ENCODE measurements around the gene HSPB3.
"Not testable (repeated sequence)": the region's sequence is repeated elsewhere in the genome, so short reads cannot be mapped to it uniquely, and the experiment has no call there.

The HSPB3 gene

DNA sequence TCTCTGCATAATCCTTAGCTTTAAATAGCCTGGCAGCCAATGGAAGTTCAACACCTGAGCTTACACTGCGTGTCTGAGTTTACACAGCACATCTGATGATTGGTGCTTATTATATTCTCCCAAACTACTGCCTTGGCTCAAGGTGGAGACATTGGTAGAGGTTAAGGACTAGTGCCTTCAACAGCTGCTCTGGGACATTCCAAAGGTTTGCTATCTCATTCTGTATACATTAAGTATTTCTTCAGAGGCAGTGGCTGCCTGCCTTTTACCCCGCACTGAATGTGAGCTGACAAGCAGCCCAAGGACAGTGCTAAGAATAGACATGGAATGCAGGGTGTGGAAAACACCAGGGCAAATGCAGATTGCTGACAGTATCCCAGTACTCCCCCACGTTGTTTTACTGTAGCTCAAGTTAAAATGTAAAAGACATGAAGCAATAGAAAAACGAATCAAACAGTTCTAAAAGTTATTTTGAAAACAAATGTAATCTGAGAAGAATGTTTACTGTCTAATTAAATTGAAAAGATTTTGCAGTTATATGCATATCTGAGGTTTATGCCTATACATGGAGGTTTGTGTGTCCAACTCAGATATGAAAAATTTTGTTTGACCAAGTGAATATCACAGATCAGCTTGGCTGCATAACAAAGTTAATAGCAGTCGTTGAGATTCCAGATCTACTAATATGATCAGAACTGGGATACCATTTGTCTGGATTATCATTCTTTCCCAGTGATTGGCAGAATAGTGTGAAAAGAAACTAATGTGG is 1.8 kb downstream of the HSPB3 start:
- DNase-seq (ENCODE audit: low read depth, low spot score), result no peak

DNA sequence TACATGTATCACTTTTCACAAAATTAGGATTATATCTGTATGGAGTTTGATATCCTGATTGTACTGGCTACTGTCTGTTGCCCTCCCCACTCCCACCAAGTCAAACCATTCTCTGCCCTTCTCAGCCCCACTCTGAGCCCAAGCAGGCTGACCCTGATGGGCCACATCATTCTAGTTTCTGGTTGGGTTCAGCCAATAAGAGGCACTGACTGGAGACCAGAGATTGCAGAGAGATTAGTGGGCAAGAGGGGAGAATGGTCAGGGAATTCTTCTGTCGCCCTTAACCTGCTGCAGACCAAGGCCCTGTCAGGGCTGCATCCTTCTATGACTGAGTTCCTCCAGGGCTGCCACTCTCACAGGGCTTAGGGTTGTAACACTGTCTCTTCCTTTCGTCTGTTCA is 2.7 kb downstream of the HSPB3 start:
- no peak for DNase-seq (ENCODE audit: low read depth, low spot score)

DNA sequence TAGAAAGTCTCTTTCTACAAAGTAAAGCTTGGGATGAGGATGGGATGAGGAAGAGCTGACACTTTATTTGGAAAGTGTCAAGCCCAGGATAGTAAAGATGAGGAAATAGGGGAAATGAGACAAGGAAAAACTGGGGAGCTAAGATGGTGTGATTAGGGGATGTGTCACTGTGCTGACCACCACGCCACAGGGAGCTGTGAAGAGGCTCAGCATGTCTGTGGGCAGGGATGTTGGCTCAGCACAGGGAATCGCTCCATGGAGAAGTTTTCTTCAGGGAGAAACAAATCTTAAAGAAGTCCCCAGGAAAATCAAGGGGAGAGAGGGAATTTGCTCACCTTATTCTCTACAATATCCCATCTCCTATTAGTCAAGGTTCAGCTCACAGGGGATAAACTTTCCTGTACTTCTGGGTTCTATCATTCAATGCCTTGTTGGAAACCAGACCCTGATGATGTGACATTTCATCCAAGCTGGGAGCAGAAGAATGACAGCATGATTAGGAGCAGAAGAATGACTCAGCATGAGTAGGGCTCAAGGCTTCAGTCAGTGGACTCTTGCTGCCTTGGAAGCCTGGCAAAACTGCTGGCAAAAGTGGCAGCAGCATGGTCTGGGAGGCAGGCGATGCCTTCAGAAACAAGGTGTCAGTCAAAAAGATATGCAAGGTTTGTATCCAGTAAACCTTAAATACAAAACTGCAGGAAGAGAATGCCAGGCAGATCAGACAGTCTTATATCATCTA is 4.9 kb downstream of the HSPB3 start:
- DNase-seq (ENCODE audit: low read depth, low spot score), result no peak

DNA sequence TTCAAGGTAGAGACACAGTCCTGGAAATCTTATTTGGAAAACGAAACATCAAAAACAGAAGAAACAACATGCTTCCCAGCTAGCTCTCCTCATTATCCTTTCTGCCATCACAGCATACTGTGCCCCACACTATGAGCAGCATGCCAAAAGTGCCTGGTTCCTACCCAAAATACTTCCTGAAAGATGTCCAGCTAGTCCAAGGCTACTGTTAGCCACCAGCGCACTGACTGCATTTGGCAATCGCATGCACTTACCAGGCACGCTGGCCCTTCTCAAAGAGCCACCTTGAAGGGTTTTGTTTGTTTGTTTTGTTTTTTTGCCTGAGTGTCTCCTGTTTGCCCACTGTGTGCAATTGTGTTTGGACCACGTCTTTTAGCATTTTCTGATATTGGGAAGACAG is 6.8 kb downstream of the HSPB3 start:
- DNase-seq (ENCODE audit: low read depth, low spot score), result no peak

DNA sequence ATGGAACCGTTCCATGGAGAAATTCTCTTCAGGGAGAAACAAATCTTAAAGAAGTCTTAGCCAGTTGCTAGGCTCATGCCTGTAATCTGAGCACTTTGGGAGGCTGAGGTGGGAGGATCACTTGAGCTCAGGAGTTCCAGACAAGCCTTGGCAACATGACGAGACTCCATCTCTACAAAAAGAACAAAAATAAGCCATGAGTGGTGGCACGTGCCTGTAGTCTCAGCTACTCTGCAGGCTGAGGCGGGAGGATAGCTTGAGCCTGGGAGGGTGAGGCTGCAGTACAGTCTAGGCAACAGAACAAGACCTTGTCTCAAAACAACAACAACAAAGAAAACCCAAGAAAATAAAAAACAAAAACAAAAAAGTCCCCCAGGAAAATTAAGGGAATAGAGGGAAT is 8.2 kb downstream of the HSPB3 start:
- no peak for DNase-seq (ENCODE audit: low read depth, low spot score)

DNA sequence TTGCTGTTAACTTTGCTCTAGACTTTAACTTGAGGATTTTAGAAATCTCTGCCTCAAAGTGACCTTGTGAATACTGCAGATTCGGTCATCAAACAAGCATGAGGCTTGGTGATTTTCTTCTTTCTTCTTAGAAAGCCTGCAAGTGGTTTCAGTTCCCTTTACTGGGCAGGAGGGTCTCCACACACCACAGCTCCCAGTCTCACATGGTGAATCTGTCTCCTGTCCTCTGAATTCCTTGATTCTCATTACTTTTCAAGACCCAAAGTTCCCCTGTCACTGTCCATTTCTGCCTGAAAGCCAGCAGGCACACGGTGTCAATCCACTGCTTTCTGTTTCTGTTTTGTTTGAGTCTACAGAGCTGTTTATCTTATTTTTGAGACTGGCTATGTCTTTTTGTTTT is 14.1 kb downstream of the HSPB3 start:
- no peak for DNase-seq (ENCODE audit: low read depth, low spot score)

DNA sequence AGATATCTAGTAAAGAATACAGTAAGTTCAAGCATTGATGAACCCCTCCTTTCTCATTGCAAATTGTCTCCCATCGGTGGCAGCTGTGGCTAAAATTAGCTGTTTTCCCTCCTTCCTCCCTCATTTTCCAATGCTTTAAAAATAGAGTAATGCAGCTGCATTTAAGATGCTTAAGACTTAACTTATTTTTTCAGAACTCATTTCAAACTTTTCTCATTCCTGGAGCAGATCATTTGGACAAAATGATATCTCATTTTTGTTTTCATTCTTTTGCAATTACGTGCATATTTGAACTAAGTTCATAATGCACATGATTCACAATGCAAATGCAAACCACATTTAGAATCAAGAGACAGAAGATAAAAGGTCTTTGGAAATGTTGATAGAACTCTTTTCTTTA is 14.6 kb downstream of the HSPB3 start:
- no peak for DNase-seq (ENCODE audit: low read depth, low spot score)

DNA sequence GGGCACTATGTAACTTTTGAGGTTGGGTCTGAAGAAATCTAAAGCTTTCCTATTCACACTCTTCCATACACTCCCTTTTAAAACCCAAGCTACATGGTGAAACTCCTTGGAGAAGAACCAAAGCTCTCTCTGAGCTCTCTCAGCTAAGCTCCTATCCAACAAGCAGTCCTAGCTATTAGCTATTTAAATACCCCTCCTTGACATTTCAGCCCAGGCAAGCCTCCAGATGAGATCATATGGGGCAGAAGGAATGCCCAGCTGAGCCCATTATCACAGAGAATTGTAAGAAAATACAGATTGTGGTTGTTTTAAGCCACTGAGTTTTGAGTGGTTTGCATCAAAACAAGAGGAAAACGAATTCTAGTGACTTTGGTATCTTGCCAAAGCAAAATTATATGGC is 15.2 kb downstream of the HSPB3 start:
- no peak for DNase-seq (ENCODE audit: low read depth, low spot score)

DNA sequence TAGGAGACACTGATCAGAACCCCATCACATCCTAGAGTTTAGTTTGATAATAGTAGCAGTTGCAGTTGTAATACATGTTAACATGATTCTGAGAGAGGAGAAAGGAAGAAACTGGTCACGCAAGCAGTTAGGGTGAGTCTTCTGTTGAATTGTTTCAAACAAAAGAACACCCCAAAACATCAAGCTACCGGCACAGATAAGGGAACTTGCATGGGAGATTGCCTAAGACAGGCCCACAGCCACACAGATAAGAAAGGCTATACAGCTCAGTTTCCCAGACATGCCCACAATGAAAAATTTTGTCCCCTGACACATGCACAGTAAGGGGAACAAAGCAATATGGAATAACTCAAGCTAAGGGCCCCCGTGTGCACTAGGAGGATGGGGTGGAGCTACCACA is 15.9 kb downstream of the HSPB3 start:
- no peak for DNase-seq (ENCODE audit: low read depth, low spot score)

DNA sequence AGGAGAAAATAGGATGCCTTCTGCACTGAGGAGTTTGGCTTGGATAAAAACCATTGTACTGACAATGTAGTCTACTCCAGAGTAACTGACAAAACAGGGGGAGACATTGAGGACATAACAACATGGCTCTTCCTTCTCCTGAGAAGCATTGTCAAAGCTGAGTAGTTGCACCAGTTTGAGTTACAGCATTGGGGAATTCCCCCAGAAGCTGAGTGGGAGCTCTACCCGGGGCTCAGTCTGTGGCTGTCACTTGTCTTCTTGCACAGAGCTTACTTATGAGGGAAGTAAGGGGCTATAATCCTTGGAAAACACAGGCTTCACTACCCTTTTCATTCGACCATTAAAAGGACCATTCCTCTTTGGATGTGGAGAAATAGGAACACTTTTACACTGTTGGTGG is 21.2 kb downstream of the HSPB3 start:
- no peak for DNase-seq (ENCODE audit: low read depth, low spot score)

DNA sequence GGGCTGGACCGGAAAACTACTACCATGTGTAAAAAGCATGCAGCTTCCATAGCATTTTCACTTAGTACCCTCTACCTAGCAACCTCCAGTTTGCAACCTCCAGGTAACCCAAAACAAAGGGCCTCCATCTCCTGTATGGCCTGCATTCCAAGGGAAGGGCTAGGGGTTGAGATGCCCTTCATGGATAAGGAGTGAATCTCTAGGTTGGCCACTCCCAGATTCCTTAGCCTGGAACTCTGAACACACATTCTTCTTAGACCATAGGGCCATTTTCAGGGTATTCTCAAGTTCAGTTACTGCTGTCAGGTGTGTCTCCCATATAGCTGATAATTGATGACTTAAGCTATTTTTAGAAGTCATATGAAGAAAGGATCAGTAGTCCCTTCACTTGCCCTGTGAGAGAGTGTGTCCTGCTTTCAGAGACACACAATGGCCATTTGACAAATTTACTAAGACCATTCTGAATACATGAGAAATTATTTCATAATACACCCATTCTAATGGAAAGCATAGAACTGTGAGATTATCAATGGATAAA is 22.5 kb downstream of the HSPB3 start:
- DNase-seq (ENCODE audit: low read depth, low spot score), result no peak

DNA sequence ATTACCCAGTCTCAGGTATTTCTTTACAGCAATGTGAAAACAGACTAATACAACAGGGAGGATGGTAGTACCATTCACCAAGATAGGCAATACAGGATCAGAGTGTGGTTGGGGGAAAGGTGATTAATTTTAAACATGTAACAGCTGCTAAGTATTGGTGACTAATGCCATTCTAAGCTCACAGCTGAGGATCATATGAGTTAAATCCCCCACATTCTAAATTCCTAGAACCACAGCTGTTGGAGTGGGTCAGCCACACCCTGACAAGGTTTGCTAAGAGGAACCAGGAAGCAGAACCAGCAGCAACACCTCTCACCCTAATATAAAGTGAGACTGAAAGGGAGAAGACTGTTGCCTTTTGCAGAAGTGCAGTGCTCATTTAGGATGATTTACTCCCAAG is 24.8 kb downstream of the HSPB3 start:
- no peak for DNase-seq (ENCODE audit: low read depth, low spot score)

DNA sequence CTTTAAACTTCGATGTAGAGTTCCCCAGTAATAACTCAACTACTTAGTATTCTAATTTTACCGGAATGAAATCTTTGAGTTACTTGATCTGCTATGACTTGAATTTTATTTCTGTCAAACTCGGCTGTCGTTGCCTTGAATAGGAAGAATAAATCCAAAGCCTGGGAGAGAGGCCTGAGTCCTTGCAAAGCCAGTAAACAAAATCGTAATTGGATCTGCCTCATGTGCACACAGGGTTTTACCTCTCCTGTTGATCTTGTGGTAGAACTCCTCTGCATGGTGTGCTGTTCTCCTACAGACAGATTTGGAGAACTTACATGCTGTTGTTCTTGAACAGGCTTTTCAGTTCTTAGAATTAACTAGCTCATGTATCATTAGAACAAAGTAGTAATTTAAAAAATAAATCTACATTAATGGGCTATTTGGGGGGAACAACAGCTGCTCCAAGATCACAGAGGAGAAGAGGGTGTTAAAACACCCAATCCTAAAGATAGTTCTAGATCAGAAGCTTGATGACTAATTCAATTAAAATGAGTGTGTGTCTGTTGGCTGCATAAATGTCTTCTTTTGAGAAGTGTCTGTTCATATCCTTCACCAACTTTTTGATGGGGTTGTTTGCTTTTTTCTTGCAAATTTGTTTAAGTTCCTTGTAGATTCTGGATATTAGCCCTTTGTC is 28.9 kb downstream of the HSPB3 start:
- DNase-seq (ENCODE audit: low read depth, low spot score), result no peak

DNA sequence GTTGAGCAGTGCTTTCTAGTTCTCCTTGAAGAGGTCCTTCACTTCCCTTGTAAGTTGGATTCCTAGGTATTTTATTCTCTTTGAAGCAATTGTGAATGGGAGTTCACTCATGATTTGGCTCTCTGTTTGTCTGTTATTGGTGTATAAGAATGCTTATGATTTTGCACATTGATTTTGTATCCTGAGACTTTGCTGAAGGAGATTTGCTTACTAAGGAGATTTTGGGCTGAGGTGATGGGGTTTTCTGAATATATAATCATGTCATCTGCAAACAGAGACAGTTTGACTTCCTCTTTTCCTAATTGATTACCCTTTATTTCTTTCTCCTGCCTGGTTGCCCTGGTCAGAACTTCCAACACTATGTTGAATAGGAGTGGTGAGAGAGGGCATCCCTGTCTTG is 30.2 kb downstream of the HSPB3 start:
- not testable (repeated sequence) for DNase-seq (ENCODE audit: low read depth, low spot score)

DNA sequence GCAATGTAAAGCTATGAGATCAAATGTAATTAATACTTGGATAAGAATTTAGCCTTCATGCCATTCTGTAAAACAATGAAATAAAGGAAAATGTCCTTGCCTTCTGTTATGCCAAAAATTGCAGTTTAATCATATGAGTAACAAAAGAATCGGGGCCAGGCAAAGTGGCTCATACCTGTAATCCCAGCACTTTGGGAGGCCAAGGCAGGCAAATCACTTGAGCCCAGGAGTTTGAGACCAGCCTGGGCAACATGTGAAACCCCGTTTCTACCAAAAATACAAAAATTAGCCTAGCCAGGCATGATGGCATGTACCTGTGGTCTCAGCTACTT is 34.1 kb downstream of the HSPB3 start:
- DNase-seq (ENCODE audit: low read depth, low spot score), result not testable (repeated sequence)

DNA sequence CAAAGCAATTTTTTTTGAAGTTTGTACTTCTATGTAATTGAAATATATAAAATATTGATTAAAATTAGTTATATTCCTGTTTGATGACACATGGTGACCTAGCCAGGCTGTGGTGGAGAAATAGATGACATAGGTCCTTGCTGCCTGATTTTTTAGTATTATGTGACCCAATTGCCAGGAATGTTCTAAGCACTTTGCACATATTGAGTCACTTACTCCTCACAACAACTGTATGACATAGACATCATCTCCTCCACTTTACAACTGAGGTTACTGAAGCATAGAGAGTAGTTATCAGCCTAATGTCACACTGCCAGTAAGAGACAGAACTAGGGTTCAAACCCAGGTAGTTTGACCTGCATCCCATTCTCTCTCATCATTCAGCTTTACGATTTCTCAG is 35.8 kb downstream of the HSPB3 start:
- DNase-seq (ENCODE audit: low read depth, low spot score), result no peak

DNA sequence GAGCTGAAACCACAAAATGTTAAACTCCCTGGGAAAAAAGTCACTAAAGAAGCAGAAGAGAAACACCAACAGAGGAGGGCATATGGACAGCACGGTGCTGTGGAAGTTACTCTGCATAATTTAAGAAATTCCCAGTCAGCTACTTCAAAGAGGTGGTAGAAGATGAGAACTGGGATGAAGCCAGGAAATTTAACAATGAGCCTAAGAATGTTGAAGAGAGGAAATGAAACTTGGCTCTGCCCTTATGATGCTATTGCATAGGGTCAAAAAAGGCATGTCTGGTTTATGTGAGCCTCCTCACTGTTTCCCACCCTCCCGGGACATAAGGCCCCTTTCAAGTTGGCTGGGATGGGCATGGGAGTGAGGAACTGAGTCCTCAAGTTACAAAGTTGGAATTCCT is 36.7 kb downstream of the HSPB3 start:
- no peak for DNase-seq (ENCODE audit: low read depth, low spot score)

DNA sequence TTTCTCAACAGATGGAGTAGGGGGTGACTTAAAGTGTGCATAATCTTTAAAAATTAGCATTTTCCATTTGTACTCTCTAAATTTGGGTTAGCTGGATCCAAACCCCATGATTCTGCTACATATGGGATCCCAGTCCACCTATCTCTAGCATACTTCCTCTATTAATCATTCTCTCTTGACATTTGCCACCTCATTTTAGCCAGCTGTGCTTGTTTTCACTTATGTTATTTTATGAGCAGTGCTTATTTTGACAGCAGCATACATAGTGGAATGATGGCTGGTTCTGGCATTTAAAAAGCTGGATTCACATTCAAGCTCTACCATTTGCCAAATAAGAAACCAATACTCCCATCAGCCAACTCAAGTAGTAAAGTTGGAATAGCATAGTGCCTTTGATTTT is 39.5 kb downstream of the HSPB3 start:
- no peak for DNase-seq (ENCODE audit: low read depth, low spot score)
